Endometrium (tissue), 2 donors: ENCODE measurements around the gene EXOC4.
"Not testable (repeated sequence)": the region's sequence is repeated elsewhere in the genome, so short reads cannot be mapped to it uniquely, and the experiment has no call there.

ENCODE experiments used
- FAIRE-seq: peaks from 2 replicates; lab custom pipeline; 2012; peaks lifted over from hg19 to GRCh38; lab: Jason Lieb, UNC
- donor health status: control.
- donor health status: control.

Gene EXOC4

GRCh38 chr7:133885213-133885612 lies 632.3 kb downstream of the EXOC4 start:
- no peak for FAIRE-seq

GRCh38 chr7:133886086-133886485 lies 633.2 kb downstream of the EXOC4 start:
- no peak for FAIRE-seq

GRCh38 chr7:133886797-133887196 lies 633.9 kb downstream of the EXOC4 start:
- FAIRE-seq: no peak

- FAIRE-seq: no peak
Measured at GRCh38 chr7:133887459-133887858, 634.6 kb downstream of the EXOC4 start.

GRCh38 chr7:133888061-133888930 lies 635.4 kb downstream of the EXOC4 start:
- FAIRE-seq: no peak

- FAIRE-seq: no peak
Measured at GRCh38 chr7:133904776-133905175, 651.9 kb downstream of the EXOC4 start.

- FAIRE-seq: not testable (repeated sequence)
Measured at GRCh38 chr7:133906553-133906952, 653.7 kb downstream of the EXOC4 start.

DNA sequence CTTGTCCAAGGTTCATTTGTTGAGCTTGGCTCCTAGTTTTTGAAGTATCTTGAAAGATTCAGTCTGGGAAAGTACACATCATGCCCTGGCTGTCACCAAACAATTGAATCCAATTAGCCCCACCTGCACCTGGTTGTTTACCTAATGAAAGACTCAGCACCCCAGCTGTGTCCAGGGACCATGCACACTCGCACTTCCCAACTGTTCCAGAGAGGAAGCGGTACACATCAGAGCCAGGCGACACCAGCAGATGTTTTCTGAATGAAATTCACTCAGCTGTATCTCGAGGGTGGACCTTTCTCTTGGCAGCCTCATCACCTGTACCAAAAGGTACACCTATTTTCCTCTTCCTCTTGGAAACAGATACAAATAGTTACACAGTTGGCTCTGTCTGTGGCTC lies 657.9 kb downstream of the EXOC4 start:
- FAIRE-seq: no peak

GRCh38 chr7:133911724-133912123 lies 658.8 kb downstream of the EXOC4 start:
- no peak for FAIRE-seq

DNA sequence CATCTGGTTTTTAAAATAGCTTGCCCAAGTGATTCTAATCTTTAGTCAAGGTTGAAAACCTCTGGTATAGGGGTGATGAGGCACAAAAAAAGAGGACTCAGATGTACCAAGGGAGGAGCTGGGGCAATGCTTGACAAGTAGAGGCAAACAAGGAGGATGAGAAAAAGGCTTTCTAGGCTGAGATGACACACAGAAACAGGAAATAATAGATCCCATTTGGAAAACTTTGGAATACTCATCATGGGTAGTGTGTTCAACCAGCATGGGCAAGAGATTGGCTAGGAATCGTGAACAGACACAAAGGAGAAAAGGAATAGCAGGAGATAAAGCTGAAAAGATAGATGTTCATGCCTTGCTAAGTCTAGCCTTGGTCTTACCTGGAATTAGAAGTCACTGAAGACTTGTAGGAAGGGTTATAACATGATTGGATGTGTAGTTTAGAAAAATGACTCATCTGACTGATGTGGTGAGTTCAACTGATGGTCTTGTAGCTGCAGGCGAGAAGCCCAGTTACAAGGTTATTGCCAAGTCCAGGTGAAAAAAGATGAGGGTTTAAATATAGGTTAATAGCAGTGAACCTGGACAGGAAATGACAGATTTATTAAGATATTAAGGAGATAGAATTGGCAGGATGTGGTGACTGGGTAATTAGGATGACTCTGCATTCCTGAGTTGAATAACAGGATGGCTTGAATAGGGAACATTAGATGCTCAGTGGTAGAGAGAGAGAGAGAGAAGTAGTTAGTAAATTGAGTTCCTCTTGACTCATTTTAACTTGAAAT lies 660.2 kb downstream of the EXOC4 start:
- no peak for FAIRE-seq

DNA sequence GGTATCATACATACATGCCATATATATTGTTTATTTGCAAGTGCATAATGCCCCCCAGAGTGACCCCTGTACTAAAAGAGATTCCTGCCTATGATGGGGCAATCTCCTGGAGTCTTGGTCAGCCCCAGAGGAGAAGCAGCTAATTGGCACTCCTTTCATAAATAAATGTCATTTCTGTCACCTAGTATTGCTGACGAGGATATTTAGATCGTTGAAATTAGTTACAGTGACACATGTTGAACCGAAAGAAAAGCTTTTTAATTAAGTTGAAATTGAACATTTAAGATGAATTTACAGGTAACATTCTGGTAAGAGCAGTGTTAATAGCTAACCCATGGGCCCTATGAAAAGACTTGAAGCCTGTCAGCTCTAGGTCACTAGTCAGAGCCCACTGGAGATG lies 663.7 kb downstream of the EXOC4 start:
- no peak for FAIRE-seq

DNA sequence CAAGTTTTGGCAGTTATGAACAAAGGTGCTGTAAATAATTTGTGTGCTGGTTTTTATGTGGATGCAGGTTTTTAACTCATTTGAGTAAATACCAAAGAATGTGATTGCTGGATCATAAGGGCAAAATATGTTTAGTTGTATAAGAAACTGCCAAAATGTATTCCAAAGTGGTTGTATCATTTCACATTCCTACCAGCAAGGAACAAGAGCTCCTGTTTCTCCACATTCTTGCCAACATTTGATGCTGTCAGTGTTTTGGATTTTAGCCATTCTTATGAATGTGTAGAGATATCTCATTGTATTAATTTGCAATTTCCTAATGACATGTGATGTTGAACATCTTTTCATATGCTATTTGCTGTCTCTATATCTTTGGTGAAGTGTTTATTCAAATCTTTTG lies 666.9 kb downstream of the EXOC4 start:
- no peak for FAIRE-seq

DNA sequence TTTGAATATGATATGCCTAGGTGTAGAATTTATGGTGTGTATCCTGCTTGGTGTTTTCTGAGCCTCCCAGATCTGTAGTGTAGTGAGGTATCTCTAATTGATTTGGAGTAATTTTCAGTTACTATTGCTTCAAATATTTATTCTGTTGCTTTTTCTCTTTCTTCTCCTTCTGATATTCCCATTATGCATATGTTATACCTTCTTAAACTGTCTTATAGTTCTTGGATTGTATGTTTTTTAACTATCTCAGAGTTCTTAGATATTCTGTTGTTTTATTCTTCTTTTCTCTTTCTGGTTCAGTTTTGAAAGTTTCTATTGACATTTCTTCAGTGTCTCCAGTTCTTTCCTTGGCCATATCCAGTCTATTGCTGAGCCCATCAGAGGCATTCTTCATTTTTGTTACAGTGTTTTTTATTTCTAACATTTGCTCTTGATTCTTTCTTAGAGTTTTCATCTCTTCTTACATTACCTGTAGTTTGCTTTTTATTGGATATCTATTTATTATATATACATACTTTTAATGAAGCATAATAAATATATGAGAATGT lies 668.8 kb downstream of the EXOC4 start:
- no peak for FAIRE-seq

DNA sequence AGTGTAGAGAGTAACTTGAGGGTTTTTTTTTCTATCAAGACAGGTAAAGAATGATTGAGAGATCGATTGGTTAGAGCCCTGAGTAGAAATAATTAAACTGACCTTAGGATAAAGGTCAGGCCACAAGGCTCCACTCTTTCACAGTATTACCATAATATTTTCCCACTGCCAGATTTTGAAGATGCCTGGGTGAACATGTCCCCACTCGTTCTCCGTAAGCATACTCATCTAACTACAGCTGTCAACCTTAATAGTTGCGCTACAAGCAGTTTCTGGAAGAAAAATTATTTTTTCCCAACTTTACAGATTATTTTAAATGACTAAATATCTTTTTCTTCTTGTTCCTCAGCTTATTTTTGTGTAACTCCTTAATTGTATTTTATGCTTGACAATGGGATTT lies 671.1 kb downstream of the EXOC4 start:
- FAIRE-seq: no peak

DNA sequence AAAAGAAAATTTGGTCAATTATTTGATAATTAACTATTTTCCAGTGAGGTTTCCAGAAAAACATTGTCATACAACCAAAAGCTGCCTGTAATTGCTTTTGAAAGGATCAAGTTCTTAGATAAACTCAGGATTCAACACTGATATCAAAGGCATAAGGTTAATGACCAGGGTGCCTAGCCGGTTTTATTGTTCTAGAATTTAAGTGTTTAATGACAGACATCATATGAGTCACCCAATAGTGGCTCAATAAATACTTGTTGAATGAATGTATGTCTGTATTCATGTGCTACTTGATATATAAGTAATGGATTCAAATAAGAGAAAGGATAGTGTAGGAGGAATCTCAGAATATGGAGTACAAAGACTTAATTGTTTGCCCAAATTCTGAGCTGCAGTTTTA lies 678.2 kb downstream of the EXOC4 start:
- no peak for FAIRE-seq

GRCh38 chr7:133932591-133932990 lies 679.7 kb downstream of the EXOC4 start:
- FAIRE-seq: no peak

DNA sequence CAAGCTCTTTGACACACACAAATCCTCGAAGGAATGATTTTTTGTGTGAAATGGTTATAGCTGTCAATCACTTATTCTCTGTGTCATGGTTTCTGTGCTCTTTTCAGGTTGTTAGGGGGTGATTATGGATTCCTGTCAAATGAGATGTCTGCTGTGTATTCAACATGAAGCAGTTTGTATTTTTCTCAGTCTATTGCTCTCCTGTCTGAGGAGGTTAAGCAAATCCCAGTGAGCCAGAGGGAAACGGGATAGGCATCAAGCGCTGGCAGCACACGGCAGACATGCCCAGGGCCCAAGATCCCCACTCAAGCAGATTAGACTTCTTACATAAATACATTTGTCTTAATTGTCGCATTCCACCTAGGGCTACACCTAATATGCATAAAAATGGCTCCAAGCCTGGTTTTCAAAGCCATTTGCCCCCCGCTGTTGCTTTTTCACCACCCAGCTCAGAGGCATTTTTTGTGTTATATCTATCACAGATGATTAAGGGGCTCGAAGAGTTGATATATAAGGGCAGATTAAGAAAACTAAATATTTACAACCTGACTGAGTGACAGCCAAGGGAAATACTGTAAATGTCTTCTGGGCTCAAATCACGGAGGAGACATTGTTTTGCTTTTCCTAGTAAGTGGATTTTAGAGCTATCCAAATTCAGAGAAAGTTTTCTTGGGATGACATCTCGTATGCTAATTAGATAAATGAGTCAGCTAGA lies 681.5 kb downstream of the EXOC4 start:
- FAIRE-seq: no peak

DNA sequence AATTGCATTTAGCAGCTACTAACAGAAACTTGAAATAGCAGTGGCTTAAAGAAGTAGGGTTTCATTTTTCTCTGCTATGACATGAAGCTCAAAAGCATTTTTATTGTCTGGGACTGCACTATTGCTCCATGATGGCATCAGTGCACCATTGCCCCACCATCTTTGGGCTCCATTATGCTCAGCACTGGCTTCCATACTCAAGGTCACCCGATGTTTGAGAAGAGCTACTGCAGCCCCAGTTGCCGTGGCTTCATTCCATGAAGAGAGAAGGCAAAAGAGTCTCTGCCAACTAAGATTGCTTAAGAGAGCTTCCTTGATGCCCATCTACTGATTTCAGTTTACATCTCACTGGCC lies 682.1 kb downstream of the EXOC4 start:
- no peak for FAIRE-seq

- no peak for FAIRE-seq
Measured at GRCh38 chr7:133936074-133936473, 683.2 kb downstream of the EXOC4 start.

- FAIRE-seq: no peak
Measured at GRCh38 chr7:133937786-133938185, 684.9 kb downstream of the EXOC4 start.

- no peak for FAIRE-seq
Measured at GRCh38 chr7:133940368-133940767, 687.5 kb downstream of the EXOC4 start.

DNA sequence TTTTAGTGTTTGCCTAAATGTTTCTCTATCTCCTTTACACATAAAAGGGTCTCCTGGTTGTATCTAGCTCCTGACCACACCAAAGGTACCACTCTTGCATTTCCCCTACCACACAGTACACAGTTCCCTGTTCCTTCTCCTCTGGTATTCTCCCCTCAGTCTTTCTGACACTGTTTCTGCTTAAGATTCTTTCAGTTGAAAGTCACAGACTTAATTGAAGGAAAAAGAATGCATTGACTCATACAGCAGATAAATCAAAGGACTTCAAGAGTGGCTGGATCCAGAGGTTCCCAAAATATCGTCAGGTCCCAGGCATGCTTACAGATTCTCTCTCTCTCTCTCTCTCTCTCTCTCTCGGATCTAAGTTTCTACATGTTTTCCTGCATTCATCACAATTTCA lies 688.6 kb downstream of the EXOC4 start:
- no peak for FAIRE-seq

GRCh38 chr7:133945497-133945896 lies 692.6 kb downstream of the EXOC4 start:
- no peak for FAIRE-seq
